ENCODE data around the gene RPRD2. TPM values are rescaled to one million over a fixed set of nuclear protein-coding genes. Genes with fewer than 3 reads are reported as not detected.
A peak's percentile ranks its signal among the peaks of the same experiment; 100 is the strongest.

The RPRD2 gene
- total RNA-seq, 1 experiment from 2014 or later: 46.6 TPM

- TF ChIP-seq EZH2 (IDR thresholded peaks at IDR 0.05; ENCODE audit: borderline replicate concordance, low read depth, low read length, poor library complexity, severe bottlenecking) (no peak), CTCF (conservative IDR thresholded peaks at IDR 0.05; ENCODE audit: low read depth, low read length) (no peak)
- ChIA-PET CTCF (no interaction called here), POLR2A (ENCODE audit: low non-redundant PET) (no interaction called here)
- intact Hi-C loops (cut with micrococcal nuclease; ENCODE audit: unreplicated experiment): no loop called here
- BruUV-seq (replicated peaks): no TSS peak
- H3K27me3 ChIP-seq (replicated peaks; ENCODE audit: insufficient read depth, low read depth, low read length, poor library complexity): no peaks in the 10 kb centered on the region
- H3K27ac ChIP-seq (ENCODE audit: low read depth, low read length, poor library complexity, severe bottlenecking): no peak overlapping the region
- H3K4me3 ChIP-seq (ENCODE audit: low read depth, low read length, poor library complexity, severe bottlenecking): no peak overlapping the region
- DNase-seq (ENCODE audit: low spot score): no peak
- H3K9me3 ChIP-seq (ENCODE audit: low read depth, low read length, poor library complexity, severe bottlenecking): no peaks in the 10 kb centered on the region
- peaks cover 46% of the 10 kb centered on the region for H3K36me3 ChIP-seq (ENCODE audit: insufficient read depth, low read length, poor library complexity, severe bottlenecking)
- H3K4me1 ChIP-seq (ENCODE audit: insufficient read depth, low read length, poor library complexity, severe bottlenecking): no peaks in the 10 kb centered on the region
Observed at GRCh38 chr1:150444232-150444631, 80.3 kb downstream of the RPRD2 start.

GRCh38 chr1:150456146-150456647 is 92.2 kb downstream of the RPRD2 start:
- POLR2A ChIA-PET (ENCODE audit: low non-redundant PET): interaction anchor here (0.6 kb wide), 1 partner anchor 514 kb away, joined by 3 read pairs; no protein-coding TSS in a partner anchor
- no peaks in the 10 kb centered on the region for H3K4me1 ChIP-seq (ENCODE audit: insufficient read depth, low read length, poor library complexity, severe bottlenecking)
- no peaks in the 10 kb centered on the region for H3K9me3 ChIP-seq (ENCODE audit: low read depth, low read length, poor library complexity, severe bottlenecking)
- CTCF ChIA-PET: no interaction called here
- peaks cover 41% of the 10 kb centered on the region for H3K36me3 ChIP-seq (ENCODE audit: insufficient read depth, low read length, poor library complexity, severe bottlenecking)
- no peaks in the 10 kb centered on the region for H3K27me3 ChIP-seq (replicated peaks; ENCODE audit: insufficient read depth, low read depth, low read length, poor library complexity)
- intact Hi-C loops (cut with micrococcal nuclease; ENCODE audit: unreplicated experiment): no loop called here
- H3K27ac ChIP-seq (ENCODE audit: low read depth, low read length, poor library complexity, severe bottlenecking): no peak overlapping the region
- DNase-seq (ENCODE audit: low spot score): no peak
- no peak for TF ChIP-seq EZH2 (IDR thresholded peaks at IDR 0.05; ENCODE audit: borderline replicate concordance, low read depth, low read length, poor library complexity, severe bottlenecking)
- no peak for TF ChIP-seq CTCF (conservative IDR thresholded peaks at IDR 0.05; ENCODE audit: low read depth, low read length)
- no peak overlapping the region for H3K4me3 ChIP-seq (ENCODE audit: low read depth, low read length, poor library complexity, severe bottlenecking)
- BruUV-seq (replicated peaks): no TSS peak

- peak; percentile 74 for TF ChIP-seq CTCF (conservative IDR thresholded peaks at IDR 0.05; ENCODE audit: low read depth, low read length)
- no peak for TF ChIP-seq EZH2 (IDR thresholded peaks at IDR 0.05; ENCODE audit: borderline replicate concordance, low read depth, low read length, poor library complexity, severe bottlenecking)
- Histone ChIP-seq H3K4me3 (ENCODE audit: low read depth, low read length, poor library complexity, severe bottlenecking) (no peak overlapping the region), H3K9me3 (ENCODE audit: low read depth, low read length, poor library complexity, severe bottlenecking) (no peaks in the 10 kb centered on the region), H3K36me3 (ENCODE audit: insufficient read depth, low read length, poor library complexity, severe bottlenecking) (peaks cover 44% of the 10 kb centered on the region), H3K4me1 (ENCODE audit: insufficient read depth, low read length, poor library complexity, severe bottlenecking) (no peaks in the 10 kb centered on the region), H3K27ac (ENCODE audit: low read depth, low read length, poor library complexity, severe bottlenecking) (no peak overlapping the region), H3K27me3 (replicated peaks; ENCODE audit: insufficient read depth, low read depth, low read length, poor library complexity) (no peaks in the 10 kb centered on the region)
- no TSS peak for BruUV-seq (replicated peaks)
- ChIA-PET POLR2A (ENCODE audit: low non-redundant PET) (no interaction called here), CTCF (no interaction called here)
- intact Hi-C loops (cut with micrococcal nuclease; ENCODE audit: unreplicated experiment): loop anchor here (5.0 to 10.0 kb wide), 3 partner anchors 68 to 350 kb away; partner anchors contain the start of gene ENSA
- peak; percentile 68 for DNase-seq (ENCODE audit: low spot score)
Observed at GRCh38 chr1:150464422-150464826, 100.5 kb downstream of the RPRD2 start.

Data from A673 (cell line).